Smooth muscle cell (in vitro differentiated cells): ENCODE data around the gene IGSF5. TPM values are rescaled to one million over a fixed set of nuclear protein-coding genes. Genes with fewer than 3 reads are reported as not detected.
"Not testable (repeated sequence)": the region's sequence is repeated elsewhere in the genome, so short reads cannot be mapped to it uniquely, and the experiment has no call there.

Source experiments
- DNase-seq: peaks from one replicate; lab custom pipeline; 2025; ENCODE audit not compliant: unreplicated experiment; lab: John Stamatoyannopoulos, UW
- H2AFZ ChIP-seq: fragments of 200-600 bp; sonication (generic); 2 replicates; pipeline ENCODE4 v1.6.0; 2016; ENCODE audit warnings: antibody characterized with exemption, low read depth, mild to moderate bottlenecking
- H3F3A ChIP-seq: fragments of 200-600 bp; sonication (generic); 2 replicates; pipeline ENCODE4 v1.6.0; 2017; ENCODE audit warnings: antibody characterized with exemption, low read depth
- H3K27ac ChIP-seq: fragments of 200-600 bp; sonication (generic); 2 replicates; pipeline ENCODE4 v1.5.1; 2016; ENCODE audit warnings: low read depth, mild to moderate bottlenecking
- H3K27me3 ChIP-seq: fragments of 200-600 bp; sonication (generic); 2 replicates; pipeline ENCODE4 v1.6.1; 2016; ENCODE audit warnings: low read depth, mild to moderate bottlenecking
- H3K36me3 ChIP-seq: fragments of 200-600 bp; sonication (generic); 2 replicates; pipeline ENCODE4 v1.5.1; 2016; ENCODE audit warnings: low read depth
- H3K4me1 ChIP-seq: fragments of 200-600 bp; sonication (generic); 2 replicates; pipeline ENCODE4 v1.5.1; 2016; ENCODE audit warnings: low read depth
- H3K4me2 ChIP-seq: fragments of 200-600 bp; sonication (generic); 2 replicates; pipeline ENCODE4 v1.6.0; 2016; ENCODE audit warnings: mild to moderate bottlenecking
- H3K4me3 ChIP-seq: fragments of 200-600 bp; sonication (generic); 2 replicates; pipeline ENCODE4 v1.5.1; 2016; ENCODE audit warnings: mild to moderate bottlenecking
- H3K79me2 ChIP-seq: fragments of 200-600 bp; sonication (generic); 2 replicates; pipeline ENCODE4 v1.6.0; 2016; ENCODE audit warnings: low read depth, mild to moderate bottlenecking
- H3K9ac ChIP-seq: fragments of 200-600 bp; sonication (generic); 2 replicates; pipeline ENCODE4 v1.6.0; 2016; ENCODE audit warnings: low read depth
- H3K9me3 ChIP-seq: fragments of 200-600 bp; sonication (generic); replicated peaks from 2 replicates; pipeline ENCODE4 v1.5.1; 2016; ENCODE audit warnings: low read depth
- H4K20me1 ChIP-seq: fragments of 200-600 bp; sonication (generic); 2 replicates; pipeline ENCODE4 v1.6.0; 2016; ENCODE audit warnings: low read depth
- WGBS: methylation state at CpG from one replicate; pipeline ENCODE4 v1.1.7; 2016; ENCODE audit warnings: low lambda C conversion rate; 5-methylcytosine and 5-hydroxymethylcytosine counted together
- polyA plus RNA-seq: library from polyadenylated mRNA; unstranded; fragments of >200 nt; fragmentation: Nextera tagmentation; extraction: Ambion mirVana; gene quantifications from 2 replicates; pipeline ENCODE4 v1.2.1, GENCODE V29; 2016
- total RNA-seq: library from RNA; depleted of rRNA; stranded (reverse); fragments of >200 nt; gene quantifications from 2 replicates; pipeline ENCODE4 v1.2.3, GENCODE V29; 2014
- TF ChIP-seq, protein P1 (sequence below): fragments of 200-600 bp; sonication (generic); IDR thresholded peaks from 2 replicates; pipeline ENCODE4 v1.5.1; 2017; ENCODE audit warnings: borderline replicate concordance, mild to moderate bottlenecking, antibody characterized with exemption; ENCODE audit not compliant: insufficient read depth, poor library complexity, severe bottlenecking

IGSF5 gene
- 0.36 and 0.63 TPM in 2 replicates for total RNA-seq
- 0.30 and 0.99 TPM in 2 replicates for polyA plus RNA-seq

GRCh38 chr21:39744883-39745282, at the start of gene IGSF5:
Gene IGSF5, plus strand, starts transcription at chr21:39745183. Its CDS starts 327 bp downstream, at chr21:39745510.
- not testable (repeated sequence) for H3K79me2 ChIP-seq, H3K4me2 ChIP-seq, H3K27ac ChIP-seq, H3K4me3 ChIP-seq, H3K4me1 ChIP-seq, H3K9ac ChIP-seq, H3K36me3 ChIP-seq, H3K27me3 ChIP-seq, H3K9me3 ChIP-seq, H2AFZ ChIP-seq, H3F3A ChIP-seq, H4K20me1 ChIP-seq, DNase-seq
- WGBS, result 94% methylated on average over 4 of the region's 4 CpGs

- TF ChIP-seq, protein P1, sequence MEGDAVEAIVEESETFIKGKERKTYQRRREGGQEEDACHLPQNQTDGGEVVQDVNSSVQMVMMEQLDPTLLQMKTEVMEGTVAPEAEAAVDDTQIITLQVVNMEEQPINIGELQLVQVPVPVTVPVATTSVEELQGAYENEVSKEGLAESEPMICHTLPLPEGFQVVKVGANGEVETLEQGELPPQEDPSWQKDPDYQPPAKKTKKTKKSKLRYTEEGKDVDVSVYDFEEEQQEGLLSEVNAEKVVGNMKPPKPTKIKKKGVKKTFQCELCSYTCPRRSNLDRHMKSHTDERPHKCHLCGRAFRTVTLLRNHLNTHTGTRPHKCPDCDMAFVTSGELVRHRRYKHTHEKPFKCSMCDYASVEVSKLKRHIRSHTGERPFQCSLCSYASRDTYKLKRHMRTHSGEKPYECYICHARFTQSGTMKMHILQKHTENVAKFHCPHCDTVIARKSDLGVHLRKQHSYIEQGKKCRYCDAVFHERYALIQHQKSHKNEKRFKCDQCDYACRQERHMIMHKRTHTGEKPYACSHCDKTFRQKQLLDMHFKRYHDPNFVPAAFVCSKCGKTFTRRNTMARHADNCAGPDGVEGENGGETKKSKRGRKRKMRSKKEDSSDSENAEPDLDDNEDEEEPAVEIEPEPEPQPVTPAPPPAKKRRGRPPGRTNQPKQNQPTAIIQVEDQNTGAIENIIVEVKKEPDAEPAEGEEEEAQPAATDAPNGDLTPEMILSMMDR, result no peak
- 90% methylated on average over 7 of the region's 7 CpGs for WGBS
- H3K36me3 ChIP-seq, result no peaks in the 10 kb centered on the region
- H2AFZ ChIP-seq, result no peak overlapping the region
- no peaks in the 10 kb centered on the region for H3K9me3 ChIP-seq
- no peaks in the 10 kb centered on the region for H3K27me3 ChIP-seq
- no peaks in the 10 kb centered on the region for H4K20me1 ChIP-seq
- H3K27ac ChIP-seq, result no peak overlapping the region
- no peaks in the 10 kb centered on the region for H3K79me2 ChIP-seq
- H3K4me2 ChIP-seq, result no peak overlapping the region
- H3K4me3 ChIP-seq, result no peak overlapping the region
- no peak for DNase-seq
- no peak overlapping the region for H3K9ac ChIP-seq
- no peaks in the 10 kb centered on the region for H3K4me1 ChIP-seq
- no peaks in the 10 kb centered on the region for H3F3A ChIP-seq
Observed at GRCh38 chr21:39696196-39696595, 48.8 kb upstream of the IGSF5 start.

DNA sequence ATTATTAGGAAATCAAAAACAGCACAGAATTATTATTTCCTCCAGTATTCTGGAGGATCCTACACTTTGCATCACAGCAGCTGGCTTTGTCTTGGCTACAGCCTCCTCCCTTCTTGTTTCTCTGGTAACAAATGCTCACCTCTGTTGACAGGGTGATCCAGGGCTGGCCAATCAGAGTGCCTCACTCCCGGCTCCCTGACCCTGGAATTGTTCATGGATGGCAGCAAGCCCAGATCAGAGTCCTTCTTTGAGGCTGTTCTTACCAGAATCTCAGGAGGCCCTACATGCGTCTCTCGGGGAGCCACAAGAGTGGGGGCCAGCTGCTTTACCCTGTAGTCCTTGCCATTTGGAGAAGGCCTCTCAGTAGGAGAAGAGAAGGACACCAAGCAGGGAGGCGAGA, 48.4 kb upstream of the IGSF5 start:
- WGBS, result 85% methylated on average over 4 of the region's 4 CpGs
- DNase-seq, result no peak
- Histone ChIP-seq H3K27me3 (no peaks in the 10 kb centered on the region), H3K79me2 (no peaks in the 10 kb centered on the region), H3K4me2 (no peak overlapping the region), H3F3A (no peaks in the 10 kb centered on the region), H2AFZ (no peak overlapping the region), H3K9ac (no peak overlapping the region), H3K4me3 (no peak overlapping the region), H3K36me3 (no peaks in the 10 kb centered on the region), H4K20me1 (no peaks in the 10 kb centered on the region), H3K9me3 (no peaks in the 10 kb centered on the region), H3K27ac (no peak overlapping the region), H3K4me1 (no peaks in the 10 kb centered on the region)
- TF ChIP-seq, protein P1, result no peak

- Histone ChIP-seq H4K20me1 (no peaks in the 10 kb centered on the region), H3K27me3 (no peaks in the 10 kb centered on the region), H2AFZ (no peak overlapping the region), H3K79me2 (no peaks in the 10 kb centered on the region), H3K4me1 (no peaks in the 10 kb centered on the region), H3F3A (no peaks in the 10 kb centered on the region), H3K4me2 (no peak overlapping the region), H3K9me3 (no peaks in the 10 kb centered on the region), H3K9ac (no peak overlapping the region), H3K4me3 (no peak overlapping the region), H3K27ac (no peak overlapping the region), H3K36me3 (no peaks in the 10 kb centered on the region)
- WGBS, result 93% methylated on average over 2 of the region's 2 CpGs
- DNase-seq, result no peak
- TF ChIP-seq, protein P1, result no peak
Observed at GRCh38 chr21:39700318-39700717, 44.7 kb upstream of the IGSF5 start.
